ENCODE data around the gene CDR2.

- TF ChIP-seq POLR2A (IDR thresholded peaks at IDR 0.05) (peak; percentile 89 to 91), CTCF (IDR thresholded peaks at IDR 0.05) (peak in 2 of 6 experiments; percentile 1 to 2)
Measured at GRCh38 chr16:22374311-22375116, at the start of gene CDR2.

Data from Peyer's patch (tissue), 4 donors.